MM.1S (cell line): Measurements from ENCODE around the gene CPXM1.

ENCODE experiments used
- DNase-seq: peaks from one replicate; pipeline ENCODE4 v3.0.0-alpha.2; 2015
- H2AFZ ChIP-seq: fragments of 300-600 bp; sonication (generic); 2 replicates; pipeline ENCODE4 v1.6.0; 2016; ENCODE audit warnings: antibody characterized with exemption, low read length
- H3F3A ChIP-seq: fragments of 300-600 bp; sonication (generic); 2 replicates; pipeline ENCODE4 v1.6.1; 2016; ENCODE audit warnings: mild to moderate bottlenecking, antibody characterized with exemption, low read length, moderate library complexity, mixed read lengths; ENCODE audit not compliant: insufficient read depth
- H3K27ac ChIP-seq: fragments of 300-600 bp; sonication (generic); 2 replicates; pipeline ENCODE4 v1.5.1; 2016; ENCODE audit warnings: mild to moderate bottlenecking, low read length
- H3K27me3 ChIP-seq: fragments of 300-600 bp; sonication (generic); replicated peaks from 2 replicates; pipeline ENCODE4 v1.6.0; 2016; ENCODE audit warnings: low read length; ENCODE audit not compliant: insufficient read depth
- H3K36me3 ChIP-seq: fragments of 300-600 bp; sonication (generic); replicated peaks from 2 replicates; pipeline ENCODE4 v1.6.1; 2016; ENCODE audit warnings: mild to moderate bottlenecking, low read length, mixed read lengths; ENCODE audit not compliant: insufficient read depth
- H3K4me1 ChIP-seq: fragments of 300-600 bp; sonication (generic); 2 replicates; pipeline ENCODE4 v1.6.1; 2016; ENCODE audit warnings: low read length, mixed read lengths
- H3K4me2 ChIP-seq: fragments of 300-600 bp; sonication (generic); 2 replicates; pipeline ENCODE4 v1.6.0; 2016; ENCODE audit warnings: low read depth, low read length
- H3K4me3 ChIP-seq: fragments of 300-600 bp; sonication (generic); 2 replicates; pipeline ENCODE4 v1.5.1; 2016; ENCODE audit warnings: low read length, mixed read lengths
- H3K79me2 ChIP-seq: fragments of 300-600 bp; sonication (generic); 2 replicates; pipeline ENCODE4 v1.6.1; 2016; ENCODE audit warnings: mixed run types, low read length, mixed read lengths
- H3K9ac ChIP-seq: fragments of 300-600 bp; sonication (generic); 2 replicates; pipeline ENCODE4 v1.6.1; 2016; ENCODE audit warnings: low read length, mixed read lengths
- H3K9me2 ChIP-seq: fragments of 300-600 bp; sonication (generic); replicated peaks from 2 replicates; pipeline ENCODE4 v1.6.1; 2016; ENCODE audit warnings: mild to moderate bottlenecking, low read length, mixed read lengths; ENCODE audit not compliant: insufficient read depth
- H3K9me3 ChIP-seq: fragments of 300-600 bp; sonication (generic); replicated peaks from 2 replicates; pipeline ENCODE4 v1.6.1; 2016; ENCODE audit warnings: mild to moderate bottlenecking, low read length, mixed read lengths; ENCODE audit not compliant: insufficient read depth
- H4K20me1 ChIP-seq: fragments of 300-600 bp; sonication (generic); 2 replicates; pipeline ENCODE4 v1.6.1; 2016; ENCODE audit warnings: mild to moderate bottlenecking, low read length, moderate library complexity, mixed read lengths; ENCODE audit not compliant: insufficient read depth
- CTCF ChIP-seq: fragments of 300-600 bp; sonication (generic); IDR thresholded peaks from 2 replicates; pipeline ENCODE4 v1.5.1; 2016; ENCODE audit warnings: antibody characterized with exemption, low read length, mixed read lengths
- EZH2 ChIP-seq: fragments of 300-600 bp; sonication (generic); optimal IDR thresholded peaks from 2 replicates; pipeline ENCODE3; 2017; ENCODE audit warnings: low read depth, mild to moderate bottlenecking, antibody characterized with exemption, low read length, mixed read lengths
- EZH2phosphoT487 ChIP-seq: fragments of 300-600 bp; sonication (generic); IDR thresholded peaks from 2 replicates; pipeline ENCODE4 v1.6.1; 2018; ENCODE audit warnings: antibody characterized with exemption, low read length

Gene CPXM1

GRCh38 chr20:2838170-2838797 lies 37.9 kb upstream of the CPXM1 start:
- Histone ChIP-seq H3K4me3 (no peak overlapping the region), H3K9me2 (no peaks in the 10 kb centered on the region), H3K27ac (no peak overlapping the region), H3K79me2 (peaks cover 10% of the 10 kb centered on the region), H3K4me1 (peaks cover 5% of the 10 kb centered on the region; the same call in 1 of the 2 replicates), H3K27me3 (no peaks in the 10 kb centered on the region), H4K20me1 (no peaks in the 10 kb centered on the region), H3K9me3 (no peaks in the 10 kb centered on the region), H2AFZ (no peak overlapping the region), H3K4me2 (no peak overlapping the region), H3K36me3 (no peaks in the 10 kb centered on the region), H3F3A (no peaks in the 10 kb centered on the region), H3K9ac (no peak overlapping the region)
- no peak for DNase-seq
- TF ChIP-seq EZH2phosphoT487 (no peak), CTCF (no peak), EZH2 (no peak)

- no peak overlapping the region for H3K4me2 ChIP-seq
- DNase-seq: no peak
- no peaks in the 10 kb centered on the region for H3F3A ChIP-seq
- no peaks in the 10 kb centered on the region for H3K9me2 ChIP-seq
- no peak for TF ChIP-seq CTCF
- TF ChIP-seq EZH2: no peak
- no peak for TF ChIP-seq EZH2phosphoT487
- H3K4me1 ChIP-seq: peaks cover 5% of the 10 kb centered on the region; the same call in 1 of the 2 replicates
- no peaks in the 10 kb centered on the region for H3K36me3 ChIP-seq
- no peak overlapping the region for H3K4me3 ChIP-seq
- H3K79me2 ChIP-seq: peaks cover 10% of the 10 kb centered on the region
- H3K9ac ChIP-seq: no peak overlapping the region
- H2AFZ ChIP-seq: no peak overlapping the region
- no peaks in the 10 kb centered on the region for H3K9me3 ChIP-seq
- H3K27ac ChIP-seq: no peak overlapping the region
- no peaks in the 10 kb centered on the region for H4K20me1 ChIP-seq
- H3K27me3 ChIP-seq: no peaks in the 10 kb centered on the region
Measured at GRCh38 chr20:2837221-2837960, 37.0 kb upstream of the CPXM1 start.

GRCh38 chr20:2836035-2836434 lies 35.6 kb upstream of the CPXM1 start:
- Histone ChIP-seq H3K27me3 (no peaks in the 10 kb centered on the region), H3K4me2 (no peak overlapping the region), H3K4me1 (peaks cover 5% of the 10 kb centered on the region; the same call in 1 of the 2 replicates), H3K4me3 (no peak overlapping the region), H3F3A (no peaks in the 10 kb centered on the region), H4K20me1 (no peaks in the 10 kb centered on the region), H3K27ac (no peak overlapping the region), H3K9me2 (no peaks in the 10 kb centered on the region), H2AFZ (no peak overlapping the region), H3K9ac (no peak overlapping the region), H3K36me3 (no peaks in the 10 kb centered on the region), H3K9me3 (no peaks in the 10 kb centered on the region), H3K79me2 (peaks cover 3% of the 10 kb centered on the region; the same call in 1 of the 2 replicates)
- DNase-seq: no peak
- TF ChIP-seq EZH2: no peak
- no peak for TF ChIP-seq CTCF
- TF ChIP-seq EZH2phosphoT487: no peak
